H9 (cell line): ENCODE measurements around the gene ATXN10. TPM values are rescaled to one million over a fixed set of nuclear protein-coding genes. Genes with fewer than 3 reads are reported as not detected.

Experiments used
- DNase-seq: peaks from one replicate; pipeline ENCODE4 v3.0.0-alpha.2; 2017
- H2AFZ ChIP-seq: one replicate; pipeline ENCODE4 v1.6.1; 2013; ENCODE audit warnings: mild to moderate bottlenecking, low read length, control low read depth, moderate library complexity
- H2AK5ac ChIP-seq: 2 replicates; pipeline ENCODE4 v1.6.1; 2013; ENCODE audit warnings: low read length, control low read depth, mixed read lengths; ENCODE audit not compliant: insufficient read length
- H2BK120ac ChIP-seq: one replicate; pipeline ENCODE4 v1.6.1; 2013; ENCODE audit warnings: low read depth, mild to moderate bottlenecking, low read length, control low read depth, inconsistent platforms; ENCODE audit not compliant: poor library complexity, severe bottlenecking
- H2BK12ac ChIP-seq: 2 replicates; pipeline ENCODE4 v1.6.1; 2013; ENCODE audit warnings: low read length, control low read depth, mixed read lengths, low read depth; ENCODE audit not compliant: insufficient read length
- H2BK15ac ChIP-seq: 2 replicates; pipeline ENCODE4 v1.6.1; 2013; ENCODE audit warnings: low read depth, low read length, control low read depth
- H2BK20ac ChIP-seq: one replicate; pipeline ENCODE4 v1.6.1; 2013; ENCODE audit warnings: low read depth, mild to moderate bottlenecking, low read length, control low read depth, inconsistent platforms; ENCODE audit not compliant: poor library complexity, severe bottlenecking
- H2BK5ac ChIP-seq: 2 replicates; pipeline ENCODE4 v1.6.1; 2013; ENCODE audit warnings: low read length, control low read depth, mixed read lengths; ENCODE audit not compliant: insufficient read length
- H3K14ac ChIP-seq: 2 replicates; pipeline ENCODE4 v1.6.1; 2013; ENCODE audit warnings: low read length, control low read depth; ENCODE audit not compliant: insufficient read depth
- H3K18ac ChIP-seq: 2 replicates; pipeline ENCODE4 v1.6.1; 2013; ENCODE audit warnings: low read depth, mild to moderate bottlenecking, mixed read lengths, low read length, control low read depth; ENCODE audit not compliant: insufficient read length
- H3K23ac ChIP-seq: 2 replicates; pipeline ENCODE4 v1.6.1; 2013; ENCODE audit warnings: low read length, control low read depth, mixed read lengths, low read depth; ENCODE audit not compliant: insufficient read length
- H3K23me2 ChIP-seq: 2 replicates; pipeline ENCODE4 v1.6.1; 2013; ENCODE audit warnings: low read depth, mild to moderate bottlenecking, mixed read lengths, low read length, control low read depth; ENCODE audit not compliant: insufficient read length, poor library complexity, severe bottlenecking
- H3K27ac ChIP-seq: 2 replicates; pipeline ENCODE4 v1.5.1; 2013; ENCODE audit warnings: low read length, control low read depth, mixed read lengths, low read depth; ENCODE audit not compliant: insufficient read length
- H3K27me3 ChIP-seq: 2 replicates; pipeline ENCODE4 v1.6.1; 2013; ENCODE audit warnings: low read length, control low read depth, inconsistent platforms; ENCODE audit not compliant: insufficient read depth
- H3K4ac ChIP-seq: 2 replicates; pipeline ENCODE4 v1.6.1; 2013; ENCODE audit warnings: low read depth, mild to moderate bottlenecking, control low read depth, inconsistent platforms, low read length, moderate library complexity
- H3K4me1 ChIP-seq: 2 replicates; pipeline ENCODE4 v1.6.1; 2013; ENCODE audit warnings: low read length, control low read depth, inconsistent platforms; ENCODE audit not compliant: insufficient read depth
- H3K4me2 ChIP-seq: 2 replicates; pipeline ENCODE4 v1.6.1; 2013; ENCODE audit warnings: low read length, control low read depth, mixed read lengths; ENCODE audit not compliant: insufficient read length, insufficient read depth
- H3K56ac ChIP-seq: 2 replicates; pipeline ENCODE4 v1.6.1; 2013; ENCODE audit warnings: low read depth, mild to moderate bottlenecking, mixed read lengths, low read length, control low read depth; ENCODE audit not compliant: insufficient read length
- H3K79me1 ChIP-seq: 2 replicates; pipeline ENCODE4 v1.6.1; 2013; ENCODE audit warnings: low read depth, mild to moderate bottlenecking, moderate library complexity, low read length, control low read depth, inconsistent platforms; ENCODE audit not compliant: insufficient read depth, poor library complexity, severe bottlenecking
- H3K79me2 ChIP-seq: 2 replicates; pipeline ENCODE4 v1.6.1; 2013; ENCODE audit warnings: low read length, control low read depth, inconsistent platforms; ENCODE audit not compliant: insufficient read depth
- H3K9ac ChIP-seq: 2 replicates; pipeline ENCODE4 v1.6.1; 2013; ENCODE audit warnings: low read length, control low read depth, mixed read lengths; ENCODE audit not compliant: insufficient read length; ENCODE audit errors: extremely low read depth
- H3K9me3 ChIP-seq: one replicate; pipeline ENCODE4 v1.6.1; 2013; ENCODE audit warnings: low read depth, low read length, inconsistent platforms; ENCODE audit not compliant: control insufficient read depth
- H3T11ph ChIP-seq: one replicate; pipeline ENCODE4 v1.6.1; 2013; ENCODE audit warnings: mild to moderate bottlenecking, low read length, control low read depth, inconsistent platforms
- H4K20me1 ChIP-seq: one replicate; pipeline ENCODE4 v1.6.1; 2013; ENCODE audit not compliant: control insufficient read depth, insufficient read length, insufficient read depth
- H4K5ac ChIP-seq: 2 replicates; pipeline ENCODE4 v1.6.1; 2013; ENCODE audit warnings: low read depth, mild to moderate bottlenecking, mixed read lengths, low read length, control low read depth; ENCODE audit not compliant: insufficient read length
- H4K8ac ChIP-seq: replicated peaks from 2 replicates; pipeline ENCODE4 v1.6.1; 2013; ENCODE audit warnings: low read length, control low read depth, mixed read lengths, low read depth; ENCODE audit not compliant: insufficient read length
- H4K91ac ChIP-seq: 2 replicates; pipeline ENCODE4 v1.6.1; 2013; ENCODE audit warnings: low read depth, mild to moderate bottlenecking, moderate library complexity, mixed read lengths, low read length, control low read depth; ENCODE audit not compliant: insufficient read length
- H3K27ac Mint-ChIP-seq, 3 experiments: 2 replicates in 2 of 3; 3 replicates in 1 of 3; pipeline ENCODE4 v1.8.0; 2020 to 2021; ENCODE audit warnings: mixed read lengths in 3 of 3, mild to moderate bottlenecking in 1 of 3, moderate library complexity in 1 of 3
- H3K27me3 Mint-ChIP-seq: 2 replicates; pipeline ENCODE4 v1.8.0; 2021; ENCODE audit warnings: low read depth, mild to moderate bottlenecking, moderate library complexity, mixed read lengths
- H3K36me3 Mint-ChIP-seq, 3 experiments: 2 replicates in 2 of 3; 3 replicates in 1 of 3; pipeline ENCODE4 v1.8.0; 2020 to 2021; ENCODE audit warnings: low read depth in 3 of 3, mixed read lengths in 3 of 3; ENCODE audit not compliant: insufficient read depth in 1 of 3
- H3K4me1 Mint-ChIP-seq, 2 experiments: 2 replicates each; pipeline ENCODE4 v1.8.0; 2020; ENCODE audit warnings: mixed read lengths in 2 of 2
- H3K4me3 Mint-ChIP-seq, 2 experiments: 2 replicates in 1 of 2; 3 replicates in 1 of 2; pipeline ENCODE4 v1.8.0; 2020 to 2021; ENCODE audit warnings: mild to moderate bottlenecking in 2 of 2, mixed read lengths in 2 of 2, moderate library complexity in 1 of 2
- H3K9me3 Mint-ChIP-seq, 2 experiments: 2 replicates in 1 of 2; 3 replicates in 1 of 2; pipeline ENCODE4 v1.8.0; 2020; ENCODE audit warnings: mild to moderate bottlenecking in 2 of 2, mixed read lengths in 2 of 2, moderate library complexity in 1 of 2
- WGBS: extraction: QIAGEN DNeasy Blood & Tissue Kit; methylation state at CpG from one replicate; pipeline ENCODE4 v1.1.7; 2013; ENCODE audit warnings: missing lambda C conversion rate, low lambda C conversion rate, mixed read lengths; ENCODE audit not compliant: insufficient read length; ENCODE audit errors: extremely low coverage; 5-methylcytosine and 5-hydroxymethylcytosine counted together
- total RNA-seq: library from RNA; stranded (reverse); gene quantifications from 2 replicates; pipeline ENCODE4 v1.2.1, GENCODE V29; 2021
- TF ChIP-seq, protein P1 (sequence below): fragments of 200-600 bp; sonication (generic); conservative IDR thresholded peaks from 3 replicates; pipeline ENCODE4 v1.8.0; 2021; ENCODE audit warnings: antibody characterized with exemption, mild to moderate bottlenecking

ATXN10 gene
- total RNA-seq, 1 experiment from 2014 or later, result 210 TPM

DNA sequence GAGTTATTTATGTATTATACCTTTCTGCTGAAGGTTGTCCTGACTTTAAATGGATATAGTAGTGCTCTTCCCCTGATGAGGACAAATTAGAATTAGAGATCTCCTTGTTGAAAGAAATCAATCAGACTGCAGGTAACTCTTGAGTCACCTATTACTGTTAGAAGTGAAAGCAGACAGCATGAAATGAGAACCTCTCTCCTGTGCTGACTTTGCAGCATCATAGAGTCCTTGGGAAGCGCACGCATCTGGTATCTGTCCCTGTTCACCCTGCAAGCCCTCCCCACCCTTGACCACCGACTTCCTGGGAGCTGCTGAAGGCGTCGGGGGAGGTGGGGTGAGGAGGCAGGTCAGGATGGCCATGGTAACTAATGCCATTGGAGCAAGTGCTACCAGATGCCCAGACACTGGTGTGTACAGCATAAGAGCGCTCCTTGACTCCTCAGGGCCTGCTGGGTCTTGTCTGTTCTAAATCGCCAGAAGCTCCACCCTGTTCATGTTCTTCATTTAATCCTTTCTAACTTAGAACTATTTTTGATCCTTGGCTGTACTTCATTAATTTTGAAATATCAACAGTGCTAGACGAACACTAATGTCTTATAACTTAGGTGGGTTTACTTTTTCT, 161.4 kb downstream of the ATXN10 start:
- Histone ChIP-seq H2BK120ac (no peak overlapping the region), H3K79me1 (no peaks in the 10 kb centered on the region), H3K9ac (no peak overlapping the region), H3K4ac (no peak overlapping the region), H2BK5ac (no peak overlapping the region), H3K18ac (no peak overlapping the region), H3K23ac (no peak overlapping the region), H2AFZ (no peak overlapping the region), H3T11ph (no peak overlapping the region), H3K56ac (no peak overlapping the region), H4K20me1 (no peaks in the 10 kb centered on the region), H3K4me2 (no peak overlapping the region), H3K23me2 (no peaks in the 10 kb centered on the region), H2BK20ac (no peak overlapping the region), H2BK12ac (no peak overlapping the region), H2AK5ac (no peak overlapping the region), H3K4me1 (no peaks in the 10 kb centered on the region), H3K27me3 (no peaks in the 10 kb centered on the region), H3K79me2 (no peaks in the 10 kb centered on the region), H3K27ac (no peak overlapping the region), H4K8ac (no peak overlapping the region), H2BK15ac (no peak overlapping the region), H4K5ac (no peak overlapping the region), H4K91ac (no peak overlapping the region), H3K9me3 (no peaks in the 10 kb centered on the region), H3K14ac (no peak overlapping the region)
- peaks cover 11 to 12% of the 10 kb centered on the region in 2 experiments for H3K4me1 Mint-ChIP-seq
- no peak overlapping the region for H3K4me3 Mint-ChIP-seq
- TF ChIP-seq, protein P1, sequence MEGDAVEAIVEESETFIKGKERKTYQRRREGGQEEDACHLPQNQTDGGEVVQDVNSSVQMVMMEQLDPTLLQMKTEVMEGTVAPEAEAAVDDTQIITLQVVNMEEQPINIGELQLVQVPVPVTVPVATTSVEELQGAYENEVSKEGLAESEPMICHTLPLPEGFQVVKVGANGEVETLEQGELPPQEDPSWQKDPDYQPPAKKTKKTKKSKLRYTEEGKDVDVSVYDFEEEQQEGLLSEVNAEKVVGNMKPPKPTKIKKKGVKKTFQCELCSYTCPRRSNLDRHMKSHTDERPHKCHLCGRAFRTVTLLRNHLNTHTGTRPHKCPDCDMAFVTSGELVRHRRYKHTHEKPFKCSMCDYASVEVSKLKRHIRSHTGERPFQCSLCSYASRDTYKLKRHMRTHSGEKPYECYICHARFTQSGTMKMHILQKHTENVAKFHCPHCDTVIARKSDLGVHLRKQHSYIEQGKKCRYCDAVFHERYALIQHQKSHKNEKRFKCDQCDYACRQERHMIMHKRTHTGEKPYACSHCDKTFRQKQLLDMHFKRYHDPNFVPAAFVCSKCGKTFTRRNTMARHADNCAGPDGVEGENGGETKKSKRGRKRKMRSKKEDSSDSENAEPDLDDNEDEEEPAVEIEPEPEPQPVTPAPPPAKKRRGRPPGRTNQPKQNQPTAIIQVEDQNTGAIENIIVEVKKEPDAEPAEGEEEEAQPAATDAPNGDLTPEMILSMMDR, result no peak
- H3K27ac Mint-ChIP-seq, result no peak overlapping the region; a peak in 1 of 7 replicates
- no peaks in the 10 kb centered on the region for H3K9me3 Mint-ChIP-seq
- peaks cover 2% of the 10 kb centered on the region; the same call in 1 of the 2 replicates for H3K27me3 Mint-ChIP-seq
- WGBS, result no CpG with 5 or more reads among the region's 8 CpGs
- DNase-seq, result no peak
- H3K36me3 Mint-ChIP-seq, result peaks cover 2 to 5% (median 5%) of the 10 kb centered on the region in 3 experiments; a peak in 3 of 7 replicates
